Measurements from ENCODE around the gene PTPRN2. TPM values are rescaled to one million over a fixed set of nuclear protein-coding genes. Genes with fewer than 3 reads are reported as not detected.

The PTPRN2 gene
- total RNA-seq, 1 experiment from 2014 or later: 2.1 TPM

DNA sequence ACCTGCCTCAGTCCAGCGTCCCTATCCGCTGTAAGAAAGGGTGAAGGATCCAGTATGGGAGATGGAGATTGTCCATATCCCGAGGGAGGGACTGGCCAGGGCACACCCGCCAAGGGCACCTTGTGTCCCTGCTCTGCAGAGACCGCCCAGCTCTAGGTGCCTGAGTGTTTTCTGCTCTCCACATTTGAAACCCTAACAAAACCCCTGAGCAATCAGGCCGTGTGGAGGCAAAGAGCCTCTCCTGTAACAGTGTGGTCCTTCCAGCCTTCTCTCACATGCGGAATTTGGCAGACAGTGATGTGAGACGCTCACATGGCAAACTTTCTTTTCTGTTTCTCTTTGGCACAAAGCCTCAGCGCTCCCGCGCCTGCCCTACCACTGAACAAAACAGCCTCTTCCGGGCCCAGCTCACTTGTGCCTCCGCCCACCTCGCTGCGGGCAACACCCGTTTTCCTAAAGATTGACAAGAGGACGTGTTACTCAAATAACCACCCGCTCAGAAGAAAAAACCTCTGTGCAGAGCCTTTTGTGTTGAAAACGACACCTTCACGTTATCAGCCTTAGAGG lies 736.0 kb downstream of the PTPRN2 start:
- POLR2A ChIA-PET: no interaction called here
- H2AFZ ChIP-seq (ENCODE audit: low read depth, low read length, poor library complexity, severe bottlenecking): peak overlapping the region; percentile 12
- H3K9ac ChIP-seq (ENCODE audit: low read length): peak overlapping the region; percentile 22; the same call in 1 of the 2 replicates
- H3K27me3 ChIP-seq (ENCODE audit: insufficient read depth, low read length): no peaks in the 10 kb centered on the region
- no TSS peak for BruUV-seq (replicated peaks)
- H3K4me1 ChIP-seq (ENCODE audit: control insufficient read depth in 1 of 2, insufficient read depth in 2 of 2, low read length in 2 of 2): peaks cover 0 to 11% of the 10 kb centered on the region in 2 experiments; a peak in 2 of 4 replicates
- H3K4me2 ChIP-seq (ENCODE audit: low read length): peak overlapping the region; percentile 56
- no peak overlapping the region for H3K4me3 ChIP-seq (replicated peaks in 1 of 2; ENCODE audit: low read depth in 1 of 2, low read length in 2 of 2)
- CTCF ChIA-PET: no interaction called here
- RAD21 ChIA-PET (ENCODE audit: low non-redundant PET in 1 of 2, low total read pairs in 2 of 2, uncharacterized antibody in 2 of 2, unreplicated experiment in 2 of 2): no interaction called here
- H3K36me3 ChIP-seq (ENCODE audit: control insufficient read depth in 1 of 2, insufficient read depth in 2 of 2, low read length in 2 of 2): no peaks in the 10 kb centered on the region
- H3K79me2 ChIP-seq (ENCODE audit: insufficient read depth, low read length): no peaks in the 10 kb centered on the region
- intact Hi-C loops (cut with micrococcal nuclease): no loop called here
- ATAC-seq (peak; percentile 87), DNase-seq (ENCODE audit: low read depth, low spot score) (peak; percentile 8)
- no peaks in the 10 kb centered on the region for H3K9me3 ChIP-seq (ENCODE audit: control insufficient read depth in 1 of 2, insufficient read depth in 1 of 2, low read depth in 1 of 2, low read length in 2 of 2)
- no peak overlapping the region for H3K27ac ChIP-seq (ENCODE audit: low read depth, low read length)
- H4K20me1 ChIP-seq (ENCODE audit: insufficient read depth): no peaks in the 10 kb centered on the region
- TF ChIP-seq TCF7L2 (IDR thresholded peaks at IDR 0.05; ENCODE audit: borderline replicate concordance, extremely low read depth, insufficient read depth, insufficient read length): no peak
- TF ChIP-seq, protein P1, sequence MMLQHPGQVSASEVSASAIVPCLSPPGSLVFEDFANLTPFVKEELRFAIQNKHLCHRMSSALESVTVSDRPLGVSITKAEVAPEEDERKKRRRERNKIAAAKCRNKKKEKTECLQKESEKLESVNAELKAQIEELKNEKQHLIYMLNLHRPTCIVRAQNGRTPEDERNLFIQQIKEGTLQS (IDR thresholded peaks at IDR 0.05): no peak
- peak; percentile 34; the same call in 1 of the 2 replicates for TF ChIP-seq POLR2AphosphoS5 (IDR thresholded peaks at IDR 0.05; ENCODE audit: low read depth, low read length)
- no peak for TF ChIP-seq FOSL1 (IDR thresholded peaks at IDR 0.05; ENCODE audit: low read depth)
- no peak for TF ChIP-seq ZNF274 (IDR thresholded peaks at IDR 0.05; ENCODE audit: low read depth, low read length)
- TF ChIP-seq CBX3 (IDR thresholded peaks at IDR 0.05; ENCODE audit: low read depth): no peak
- no peaks in the 10 kb centered on the region for H3K9me2 ChIP-seq (ENCODE audit: insufficient read depth)

DNA sequence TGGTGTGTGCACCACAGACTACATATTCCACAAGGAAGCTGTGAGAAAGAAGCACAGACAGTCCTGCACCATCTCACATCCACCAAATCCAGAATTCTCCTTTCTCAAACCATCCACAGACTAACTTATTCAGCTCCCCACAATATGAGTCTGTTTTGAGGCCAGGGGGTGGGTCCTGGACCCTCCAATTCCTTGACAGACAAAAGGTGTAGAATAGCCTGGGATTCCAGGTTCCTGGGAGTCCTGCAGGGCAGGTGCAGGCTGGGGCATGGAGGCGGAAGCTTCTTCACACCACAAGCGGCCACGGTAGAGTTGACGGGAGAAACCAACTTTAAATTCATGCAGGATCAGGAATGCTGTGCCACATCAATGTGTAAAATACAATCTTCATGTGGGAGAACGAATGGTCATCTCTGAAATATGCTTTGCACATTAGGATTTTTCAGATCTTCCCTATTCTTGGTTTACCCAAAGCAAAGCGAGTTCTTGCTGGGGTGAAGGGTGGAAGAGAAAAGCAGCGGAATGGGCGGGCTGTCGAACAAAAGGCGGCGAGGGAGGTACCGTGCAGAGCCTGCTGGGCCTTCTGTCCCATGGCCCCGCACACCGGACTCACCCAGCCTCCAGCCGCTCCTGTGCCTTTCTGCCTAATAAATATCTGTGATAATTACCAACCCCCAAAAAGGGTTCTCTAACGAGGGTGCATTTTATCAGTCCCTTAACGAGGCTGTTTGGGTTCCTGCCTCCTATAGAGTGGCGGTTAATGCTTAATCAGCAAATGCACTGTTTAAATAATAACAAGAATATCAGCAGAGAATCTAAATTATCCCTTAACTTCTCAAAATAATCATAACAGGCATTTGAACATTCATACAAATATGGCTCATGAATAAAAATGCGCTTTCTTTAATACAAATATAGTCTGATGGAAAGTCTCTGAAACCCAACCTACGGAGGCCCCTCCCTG lies 736.9 kb downstream of the PTPRN2 start:
- no peaks in the 10 kb centered on the region for H3K9me3 ChIP-seq (ENCODE audit: control insufficient read depth in 1 of 2, insufficient read depth in 1 of 2, low read depth in 1 of 2, low read length in 2 of 2)
- H3K36me3 ChIP-seq (ENCODE audit: control insufficient read depth in 1 of 2, insufficient read depth in 2 of 2, low read length in 2 of 2): no peaks in the 10 kb centered on the region
- peak overlapping the region; percentile 56; the same call in 1 of the 2 replicates for H3K4me2 ChIP-seq (ENCODE audit: low read length)
- H3K79me2 ChIP-seq (ENCODE audit: insufficient read depth, low read length): no peaks in the 10 kb centered on the region
- ChIA-PET CTCF (no interaction called here), POLR2A (no interaction called here), RAD21 (ENCODE audit: low non-redundant PET in 1 of 2, low total read pairs in 2 of 2, uncharacterized antibody in 2 of 2, unreplicated experiment in 2 of 2) (no interaction called here)
- DNase-seq (ENCODE audit: low read depth, low spot score) (no peak), ATAC-seq (no peak)
- H3K27me3 ChIP-seq (ENCODE audit: insufficient read depth, low read length): no peaks in the 10 kb centered on the region
- no peak overlapping the region for H2AFZ ChIP-seq (ENCODE audit: low read depth, low read length, poor library complexity, severe bottlenecking)
- BruUV-seq (replicated peaks): no TSS peak
- no peak overlapping the region for H3K4me3 ChIP-seq (replicated peaks in 1 of 2; ENCODE audit: low read depth in 1 of 2, low read length in 2 of 2)
- no peak overlapping the region for H3K9ac ChIP-seq (ENCODE audit: low read length)
- H3K9me2 ChIP-seq (ENCODE audit: insufficient read depth): no peaks in the 10 kb centered on the region
- peaks cover 0 to 11% of the 10 kb centered on the region in 2 experiments; a peak in 2 of 4 replicates for H3K4me1 ChIP-seq (ENCODE audit: control insufficient read depth in 1 of 2, insufficient read depth in 2 of 2, low read length in 2 of 2)
- intact Hi-C loops (cut with micrococcal nuclease): no loop called here
- H4K20me1 ChIP-seq (ENCODE audit: insufficient read depth): no peaks in the 10 kb centered on the region
- H3K27ac ChIP-seq (ENCODE audit: low read depth, low read length): no peak overlapping the region
- no peak for TF ChIP-seq RAD21 (IDR thresholded peaks at IDR 0.05; ENCODE audit: low read depth)
- TF ChIP-seq SIN3A (IDR thresholded peaks at IDR 0.05; ENCODE audit: low read depth): no peak
- TF ChIP-seq ZNF274 (IDR thresholded peaks at IDR 0.05; ENCODE audit: low read depth, low read length): no peak
- TF ChIP-seq TCF7L2 (IDR thresholded peaks at IDR 0.05; ENCODE audit: borderline replicate concordance, extremely low read depth, insufficient read depth, insufficient read length): no peak
- TF ChIP-seq, protein P2, sequence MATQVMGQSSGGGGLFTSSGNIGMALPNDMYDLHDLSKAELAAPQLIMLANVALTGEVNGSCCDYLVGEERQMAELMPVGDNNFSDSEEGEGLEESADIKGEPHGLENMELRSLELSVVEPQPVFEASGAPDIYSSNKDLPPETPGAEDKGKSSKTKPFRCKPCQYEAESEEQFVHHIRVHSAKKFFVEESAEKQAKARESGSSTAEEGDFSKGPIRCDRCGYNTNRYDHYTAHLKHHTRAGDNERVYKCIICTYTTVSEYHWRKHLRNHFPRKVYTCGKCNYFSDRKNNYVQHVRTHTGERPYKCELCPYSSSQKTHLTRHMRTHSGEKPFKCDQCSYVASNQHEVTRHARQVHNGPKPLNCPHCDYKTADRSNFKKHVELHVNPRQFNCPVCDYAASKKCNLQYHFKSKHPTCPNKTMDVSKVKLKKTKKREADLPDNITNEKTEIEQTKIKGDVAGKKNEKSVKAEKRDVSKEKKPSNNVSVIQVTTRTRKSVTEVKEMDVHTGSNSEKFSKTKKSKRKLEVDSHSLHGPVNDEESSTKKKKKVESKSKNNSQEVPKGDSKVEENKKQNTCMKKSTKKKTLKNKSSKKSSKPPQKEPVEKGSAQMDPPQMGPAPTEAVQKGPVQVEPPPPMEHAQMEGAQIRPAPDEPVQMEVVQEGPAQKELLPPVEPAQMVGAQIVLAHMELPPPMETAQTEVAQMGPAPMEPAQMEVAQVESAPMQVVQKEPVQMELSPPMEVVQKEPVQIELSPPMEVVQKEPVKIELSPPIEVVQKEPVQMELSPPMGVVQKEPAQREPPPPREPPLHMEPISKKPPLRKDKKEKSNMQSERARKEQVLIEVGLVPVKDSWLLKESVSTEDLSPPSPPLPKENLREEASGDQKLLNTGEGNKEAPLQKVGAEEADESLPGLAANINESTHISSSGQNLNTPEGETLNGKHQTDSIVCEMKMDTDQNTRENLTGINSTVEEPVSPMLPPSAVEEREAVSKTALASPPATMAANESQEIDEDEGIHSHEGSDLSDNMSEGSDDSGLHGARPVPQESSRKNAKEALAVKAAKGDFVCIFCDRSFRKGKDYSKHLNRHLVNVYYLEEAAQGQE (IDR thresholded peaks at IDR 0.05; ENCODE audit: low read depth): no peak
- TF ChIP-seq, protein P3, sequence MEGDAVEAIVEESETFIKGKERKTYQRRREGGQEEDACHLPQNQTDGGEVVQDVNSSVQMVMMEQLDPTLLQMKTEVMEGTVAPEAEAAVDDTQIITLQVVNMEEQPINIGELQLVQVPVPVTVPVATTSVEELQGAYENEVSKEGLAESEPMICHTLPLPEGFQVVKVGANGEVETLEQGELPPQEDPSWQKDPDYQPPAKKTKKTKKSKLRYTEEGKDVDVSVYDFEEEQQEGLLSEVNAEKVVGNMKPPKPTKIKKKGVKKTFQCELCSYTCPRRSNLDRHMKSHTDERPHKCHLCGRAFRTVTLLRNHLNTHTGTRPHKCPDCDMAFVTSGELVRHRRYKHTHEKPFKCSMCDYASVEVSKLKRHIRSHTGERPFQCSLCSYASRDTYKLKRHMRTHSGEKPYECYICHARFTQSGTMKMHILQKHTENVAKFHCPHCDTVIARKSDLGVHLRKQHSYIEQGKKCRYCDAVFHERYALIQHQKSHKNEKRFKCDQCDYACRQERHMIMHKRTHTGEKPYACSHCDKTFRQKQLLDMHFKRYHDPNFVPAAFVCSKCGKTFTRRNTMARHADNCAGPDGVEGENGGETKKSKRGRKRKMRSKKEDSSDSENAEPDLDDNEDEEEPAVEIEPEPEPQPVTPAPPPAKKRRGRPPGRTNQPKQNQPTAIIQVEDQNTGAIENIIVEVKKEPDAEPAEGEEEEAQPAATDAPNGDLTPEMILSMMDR (IDR thresholded peaks at IDR 0.05 in 2 of 3, conservative IDR thresholded peaks at IDR 0.05 in 1 of 3; ENCODE audit: borderline replicate concordance in 1 of 3, insufficient read depth in 1 of 3, low read depth in 2 of 3, low read length in 2 of 3): no peak
- no peak for TF ChIP-seq FOSL1 (IDR thresholded peaks at IDR 0.05; ENCODE audit: low read depth)
- TF ChIP-seq EGR1 (IDR thresholded peaks at IDR 0.05; ENCODE audit: low read depth): no peak
- TF ChIP-seq CBX3 (IDR thresholded peaks at IDR 0.05; ENCODE audit: low read depth): no peak
